Tibial nerve (tissue), 4 donors: ENCODE data around the gene CBL.

Source experiments
- EP300 ChIP-seq, 2 donors: sonication (generic); formaldehyde crosslinking; IDR thresholded peaks; one replicate each; pipeline ENCODE4 v1.6.1; 2017; ENCODE audit warnings: antibody characterized with exemption in 2 of 2, mild to moderate bottlenecking in 1 of 2
- POLR2A ChIP-seq, 2 donors: fragments of 450-650 bp; IDR thresholded peaks; one replicate each; pipeline ENCODE4 v1.6.1; 2017; ENCODE audit warnings: antibody characterized with exemption in 2 of 2, mild to moderate bottlenecking in 2 of 2, moderate library complexity in 2 of 2
- TF ChIP-seq, protein P1 (sequence below), 5 experiments: fragments of 200-600 bp in 3 of 5; fragments of 450-650 bp in 2 of 5; sonication (generic) in 3 of 5; IDR thresholded peaks; one replicate each; pipeline ENCODE4 v1.5.1; 2016 to 2019; ENCODE audit warnings: antibody characterized with exemption in 5 of 5, mild to moderate bottlenecking in 3 of 5, moderate library complexity in 2 of 5

DNA sequence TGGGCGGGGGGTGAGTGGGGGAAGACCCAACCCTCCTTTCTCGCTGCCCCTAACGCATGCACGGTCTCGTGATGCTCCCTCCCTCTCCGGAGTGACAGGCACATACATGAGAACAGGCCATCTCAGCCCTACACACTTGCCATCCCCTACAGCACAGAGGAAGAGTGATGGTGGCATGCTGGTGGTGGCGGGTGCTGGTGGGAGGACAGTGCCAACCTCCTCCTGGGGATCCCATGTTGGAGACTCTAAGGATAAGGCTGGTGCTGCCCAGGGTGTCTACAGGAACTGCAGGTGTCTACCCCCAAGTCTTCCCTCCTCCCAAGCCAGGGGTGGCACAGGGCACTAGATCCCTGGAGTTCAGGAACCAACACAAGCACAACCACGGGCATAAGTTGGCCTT is 44.3 kb upstream of the CBL start:
- TF ChIP-seq, protein P1, sequence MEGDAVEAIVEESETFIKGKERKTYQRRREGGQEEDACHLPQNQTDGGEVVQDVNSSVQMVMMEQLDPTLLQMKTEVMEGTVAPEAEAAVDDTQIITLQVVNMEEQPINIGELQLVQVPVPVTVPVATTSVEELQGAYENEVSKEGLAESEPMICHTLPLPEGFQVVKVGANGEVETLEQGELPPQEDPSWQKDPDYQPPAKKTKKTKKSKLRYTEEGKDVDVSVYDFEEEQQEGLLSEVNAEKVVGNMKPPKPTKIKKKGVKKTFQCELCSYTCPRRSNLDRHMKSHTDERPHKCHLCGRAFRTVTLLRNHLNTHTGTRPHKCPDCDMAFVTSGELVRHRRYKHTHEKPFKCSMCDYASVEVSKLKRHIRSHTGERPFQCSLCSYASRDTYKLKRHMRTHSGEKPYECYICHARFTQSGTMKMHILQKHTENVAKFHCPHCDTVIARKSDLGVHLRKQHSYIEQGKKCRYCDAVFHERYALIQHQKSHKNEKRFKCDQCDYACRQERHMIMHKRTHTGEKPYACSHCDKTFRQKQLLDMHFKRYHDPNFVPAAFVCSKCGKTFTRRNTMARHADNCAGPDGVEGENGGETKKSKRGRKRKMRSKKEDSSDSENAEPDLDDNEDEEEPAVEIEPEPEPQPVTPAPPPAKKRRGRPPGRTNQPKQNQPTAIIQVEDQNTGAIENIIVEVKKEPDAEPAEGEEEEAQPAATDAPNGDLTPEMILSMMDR (IDR thresholded peaks at IDR 0.05), result no peak
- TF ChIP-seq POLR2A (IDR thresholded peaks at IDR 0.05) (no peak), EP300 (IDR thresholded peaks at IDR 0.05) (no peak)
